ENCODE data around the gene SLC35F1.

DNA sequence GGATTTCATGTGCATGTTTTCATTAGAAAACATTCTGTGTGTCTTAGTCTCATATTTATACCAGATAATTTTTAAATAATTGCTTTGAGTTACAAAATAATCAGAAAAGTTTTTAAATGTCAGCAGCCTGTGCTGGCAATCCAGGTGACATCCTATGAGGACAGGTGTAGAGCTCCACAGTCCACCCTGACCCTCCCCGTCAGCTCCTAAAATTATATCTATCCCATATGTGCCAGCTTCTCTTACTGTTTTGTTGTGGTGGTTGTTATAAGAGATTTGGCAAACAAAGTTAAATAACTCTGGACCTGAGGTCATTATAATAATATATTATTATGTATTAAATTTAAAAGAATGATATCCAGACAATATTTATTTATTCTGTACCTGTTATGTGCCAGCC, 387.8 kb downstream of the SLC35F1 start:
- TF ChIP-seq EZH2 (IDR thresholded peaks at IDR 0.05; ENCODE audit: borderline replicate concordance, low read depth, low read length, severe bottlenecking): no peak
- TF ChIP-seq, protein P1, sequence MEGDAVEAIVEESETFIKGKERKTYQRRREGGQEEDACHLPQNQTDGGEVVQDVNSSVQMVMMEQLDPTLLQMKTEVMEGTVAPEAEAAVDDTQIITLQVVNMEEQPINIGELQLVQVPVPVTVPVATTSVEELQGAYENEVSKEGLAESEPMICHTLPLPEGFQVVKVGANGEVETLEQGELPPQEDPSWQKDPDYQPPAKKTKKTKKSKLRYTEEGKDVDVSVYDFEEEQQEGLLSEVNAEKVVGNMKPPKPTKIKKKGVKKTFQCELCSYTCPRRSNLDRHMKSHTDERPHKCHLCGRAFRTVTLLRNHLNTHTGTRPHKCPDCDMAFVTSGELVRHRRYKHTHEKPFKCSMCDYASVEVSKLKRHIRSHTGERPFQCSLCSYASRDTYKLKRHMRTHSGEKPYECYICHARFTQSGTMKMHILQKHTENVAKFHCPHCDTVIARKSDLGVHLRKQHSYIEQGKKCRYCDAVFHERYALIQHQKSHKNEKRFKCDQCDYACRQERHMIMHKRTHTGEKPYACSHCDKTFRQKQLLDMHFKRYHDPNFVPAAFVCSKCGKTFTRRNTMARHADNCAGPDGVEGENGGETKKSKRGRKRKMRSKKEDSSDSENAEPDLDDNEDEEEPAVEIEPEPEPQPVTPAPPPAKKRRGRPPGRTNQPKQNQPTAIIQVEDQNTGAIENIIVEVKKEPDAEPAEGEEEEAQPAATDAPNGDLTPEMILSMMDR (IDR thresholded peaks at IDR 0.05; ENCODE audit: extremely low read depth in 1 of 2, insufficient read depth in 1 of 2, low read depth in 1 of 2, low read length in 2 of 2): no peak

All from endothelial cell of umbilical vein (primary cell).